K562 (cell line): ENCODE measurements around the gene CCDC106. TPM values are rescaled to one million over a fixed set of nuclear protein-coding genes. Genes with fewer than 3 reads are reported as not detected.

ENCODE experiments used
- ATAC-seq: fragments of 200-7000 bp; cut with Tn5 transposase; 3 replicates; pipeline ENCODE4 v1.9.1; 2020; ENCODE audit warnings: moderate library complexity
- BruUV-seq: library from RNA; stranded (reverse); fragments of 400-500 nt; replicated peaks from 2 replicates; lab custom pipeline; 2021; lab: Mats Ljungman, UMichigan
- CTCF ChIA-PET: fragments of 300-600 bp; formaldehyde crosslinking; extraction: SDS; loops from one replicate; lab custom pipeline; 2021; ENCODE audit warnings: low intra/inter-chr PET ratio; lab: Yijun Ruan, JAX
- POLR2A ChIA-PET: fragments of 300-600, 350-650 bp; sonication (Branson Sonifier 250); formaldehyde crosslinking; extraction: SDS; loops from one replicate; lab custom pipeline; 2021; ENCODE audit warnings: antibody characterized with exemption, inconsistent platforms; lab: Yijun Ruan, JAX
- DNase-seq, 4 experiments: peaks; one replicate each; pipeline versions ENCODE4 v3.0.0 to v3.0.0-alpha.2; 2011 to 2018; ENCODE audit warnings: low spot score in 3 of 4, mixed read lengths in 3 of 4; ENCODE audit errors: extremely low read depth in 1 of 4
- FAIRE-seq: peaks from 2 replicates; lab custom pipeline; 2011; peaks lifted over from hg19 to GRCh38; lab: Jason Lieb, UNC
- H2AFZ ChIP-seq: 2 replicates; pipeline ENCODE4 v1.6.0; 2011; ENCODE audit warnings: low read depth, low read length, control low read depth, inconsistent platforms
- H3K27ac ChIP-seq: fragments of 200-600 bp; 3 replicates; pipeline ENCODE4 v1.8.0; 2011; ENCODE audit warnings: low read depth, mild to moderate bottlenecking, control low read depth, inconsistent platforms, low read length, moderate library complexity, mixed read lengths; ENCODE audit errors: extremely low read depth
- H3K27me3 ChIP-seq, 2 experiments: fragments of 300-600 bp in 1 of 2; 2 replicates in 1 of 2; 3 replicates in 1 of 2; pipeline versions ENCODE4 v1.6.0 to v1.8.0; 2011; ENCODE audit warnings: inconsistent platforms in 2 of 2, low read length in 2 of 2, mild to moderate bottlenecking in 1 of 2, mixed read lengths in 1 of 2, moderate library complexity in 1 of 2; ENCODE audit not compliant: control insufficient read depth in 2 of 2, insufficient read depth in 2 of 2
- H3K36me3 ChIP-seq: fragments of 300-600 bp; 3 replicates; pipeline ENCODE4 v1.8.0; 2011; ENCODE audit warnings: mild to moderate bottlenecking, low read length, inconsistent platforms; ENCODE audit not compliant: control insufficient read depth, insufficient read depth
- H3K4me1 ChIP-seq, 2 experiments: fragments of 200-600 bp in 1 of 2; replicated peaks in 1 of 2; 2 replicates in 1 of 2; 3 replicates in 1 of 2; pipeline versions ENCODE4 v1.5.1 to v1.8.0; 2011; ENCODE audit warnings: inconsistent platforms in 2 of 2, low read length in 2 of 2, mild to moderate bottlenecking in 1 of 2, mixed read lengths in 1 of 2, moderate library complexity in 1 of 2; ENCODE audit not compliant: control insufficient read depth in 2 of 2, insufficient read depth in 2 of 2
- H3K4me2 ChIP-seq: 2 replicates; pipeline ENCODE4 v1.6.1; 2011; ENCODE audit warnings: low read length, control low read depth, inconsistent platforms, mixed read lengths; ENCODE audit not compliant: insufficient read depth
- H3K4me3 ChIP-seq: fragments of 200-600 bp; sonication (generic), shearing (Covaris generic); 2 replicates; pipeline ENCODE4 v1.5.1; 2016; ENCODE audit warnings: control low read depth, inconsistent platforms
- H3K79me2 ChIP-seq: fragments of 200-600 bp; 3 replicates; pipeline ENCODE4 v1.8.0; 2011; ENCODE audit warnings: low read length, inconsistent platforms; ENCODE audit not compliant: control insufficient read depth, insufficient read depth
- H3K9ac ChIP-seq, 2 experiments: 2 replicates each; pipeline versions ENCODE4 v1.6.0 to v1.6.1; 2011; ENCODE audit warnings: low read depth in 2 of 2, low read length in 2 of 2, control low read depth in 1 of 2, inconsistent platforms in 1 of 2, mild to moderate bottlenecking in 1 of 2, mixed read lengths in 1 of 2; ENCODE audit not compliant: insufficient read depth in 1 of 2
- H3K9me1 ChIP-seq: one replicate; pipeline ENCODE4 v1.6.0; 2011; ENCODE audit warnings: inconsistent platforms, mild to moderate bottlenecking, low read length, moderate library complexity; ENCODE audit not compliant: control insufficient read depth, insufficient read depth
- H3K9me3 ChIP-seq: replicated peaks from 2 replicates; pipeline ENCODE4 v1.5.1; 2011; ENCODE audit warnings: low read depth, low read length, inconsistent platforms; ENCODE audit not compliant: control insufficient read depth, insufficient read depth
- H4K20me1 ChIP-seq: replicated peaks from 2 replicates; pipeline ENCODE4 v1.6.1; 2011; ENCODE audit warnings: low read length, inconsistent platforms, mixed read lengths; ENCODE audit not compliant: control insufficient read depth, insufficient read depth
- ARID3A ChIP-seq: IDR thresholded peaks from 2 replicates; pipeline ENCODE4 v1.6.1; 2012; ENCODE audit warnings: low read depth, low read length, improper control_type of control experiment, borderline replicate concordance
- ATF1 ChIP-seq, 2 experiments: fragments of 450-650 bp in 1 of 2; IDR thresholded peaks; 2 replicates each; pipeline ENCODE4 v1.6.1; 2016; ENCODE audit warnings: missing compliant biosample characterization in 1 of 2, missing genetic modification characterization in 1 of 2
- CBX8 ChIP-seq: fragments of 200-600 bp; sonication (generic); IDR thresholded peaks from 2 replicates; pipeline ENCODE4 v1.6.1; 2012; ENCODE audit warnings: borderline replicate concordance, mixed run types, low read depth, mild to moderate bottlenecking, moderate library complexity, mixed read lengths, low read length, control low read depth, inconsistent platforms; ENCODE audit not compliant: poor library complexity, severe bottlenecking; ENCODE audit errors: extremely low read depth
- E2F1 ChIP-seq: sonication (generic); formaldehyde crosslinking; IDR thresholded peaks from 2 replicates; pipeline ENCODE4 v1.8.1; 2023; ENCODE audit warnings: mild to moderate bottlenecking, missing genetic modification reagents, moderate library complexity
- MAX ChIP-seq: sonication (generic); formaldehyde crosslinking; IDR thresholded peaks from 2 replicates; pipeline ENCODE4 v1.9.0; 2022; ENCODE audit warnings: mild to moderate bottlenecking, missing genetic modification reagents
- NFRKB ChIP-seq: fragments of 450-650 bp; IDR thresholded peaks from 2 replicates; pipeline ENCODE4 v1.6.1; 2016; ENCODE audit warnings: low read depth
- SNRNP70 ChIP-seq: fragments of 200-400 bp; formaldehyde crosslinking; optimal IDR thresholded peaks from 2 replicates; pipeline ENCODE3; 2017; ENCODE audit warnings: low read depth, low read length
- TAF1 ChIP-seq: IDR thresholded peaks from 2 replicates; pipeline ENCODE4 v1.6.1; 2011; ENCODE audit warnings: mild to moderate bottlenecking, low read length, moderate library complexity; ENCODE audit not compliant: insufficient read depth, control insufficient read depth, severe bottlenecking; ENCODE audit errors: extremely low read depth
- TAF9B ChIP-seq: fragments of 450-650 bp; IDR thresholded peaks from 2 replicates; pipeline ENCODE4 v1.6.1; 2018; ENCODE audit warnings: mild to moderate bottlenecking; ENCODE audit not compliant: partially characterized antibody
- VEZF1 ChIP-seq: fragments of 200-800 bp; sonication (Bioruptor generic); IDR thresholded peaks from 2 replicates; pipeline ENCODE4 v1.6.1; 2017; ENCODE audit warnings: missing genetic modification characterization, missing compliant biosample characterization
- ZBTB17 ChIP-seq: fragments of 450-650 bp; formaldehyde crosslinking; IDR thresholded peaks from 2 replicates; pipeline ENCODE4 v1.4.0; 2020; ENCODE audit warnings: mild to moderate bottlenecking
- ZKSCAN1 ChIP-seq: fragments of 150-350 bp; IDR thresholded peaks from 2 replicates; pipeline ENCODE4 v1.6.1; 2016; ENCODE audit warnings: low read depth, low read length
- ZNF143 ChIP-seq: sonication (generic); formaldehyde crosslinking; IDR thresholded peaks from 2 replicates; pipeline ENCODE4 v1.9.0; 2022; ENCODE audit warnings: mild to moderate bottlenecking, missing genetic modification reagents
- ZNF639 ChIP-seq, 2 experiments: fragments of 200-800 bp in 1 of 2; sonication (Bioruptor generic) in 1 of 2; sonication (generic) in 1 of 2; formaldehyde crosslinking in 1 of 2; IDR thresholded peaks in 1 of 2; conservative IDR thresholded peaks in 1 of 2; 2 replicates each; pipeline versions ENCODE4 v1.5.0 to v1.6.1; 2016 to 2020; ENCODE audit warnings: missing compliant biosample characterization in 1 of 2, missing genetic modification characterization in 1 of 2, missing genetic modification reagents in 1 of 2
- ZSCAN29 ChIP-seq: fragments of 450-650 bp; IDR thresholded peaks from 2 replicates; pipeline ENCODE4 v1.6.1; 2017
- WGBS: fragments of 100-300 bp; shearing (Covaris generic); methylation state at CpG from one replicate; pipeline ENCODE4 v1.1.6; 2016; ENCODE audit warnings: low coverage, mixed read lengths; ENCODE audit not compliant: insufficient coverage; ENCODE audit errors: missing lambda C conversion rate; 5-methylcytosine and 5-hydroxymethylcytosine counted together
- in situ Hi-C: fragments of 300-500 bp; cut with MboI; formaldehyde crosslinking; loops from 4 replicates; pipeline ENCODE4 v1.15.0; 2018; ENCODE audit warnings: inconsistent platforms, mixed read lengths
- intact Hi-C: fragments of 100-400 bp; cut with micrococcal nuclease; formaldehyde crosslinking; loops from 2 replicates; pipeline ENCODE4 v1.14.2; 2022
- polyA plus RNA-seq, 8 experiments: library from polyadenylated mRNA; depleted of rRNA in 4 of 8; stranded (reverse) in 5 of 8; unstranded in 3 of 8; fragments of >200 nt; fragmentation: Nextera tagmentation in 2 of 8; fragmentation: Illumina TruSeq in 1 of 8; extraction: Ambion mirVana in 2 of 8; extraction: Trizol in 1 of 8; gene quantifications; 2 replicates each; pipeline versions ENCODE4 v1.2.1 to v1.2.3, GENCODE V29; 2011 to 2014; ENCODE audit warnings: inconsistent platforms in 1 of 8, missing spikeins in 1 of 8
- total RNA-seq, 7 experiments: library from RNA; depleted of rRNA in 6 of 7; stranded (reverse); fragments of >200 nt in 6 of 7; fragmentation: Illumina TruSeq in 2 of 7; extraction: Trizol in 2 of 7; gene quantifications; 2 replicates each; pipeline versions ENCODE4 v1.2.1 to v1.2.3, GENCODE V29; 2011 to 2021; ENCODE audit warnings: low replicate concordance in 1 of 7

The CCDC106 gene
- total and polyA plus RNA-seq, 9 of the 15 experiments (the other 6 are each of a cell fraction or from before 2014, with no cell fraction given): 0.10 to 27.5 (median 15.0) TPM; not detected in 1

GRCh38 chr19:55599468-55599841 is 48.6 kb upstream of the CCDC106 start, which contains the start of gene FIZ1:
TSS of gene FIZ1 (minus strand) at chr19:55599517. CDS start at chr19:55597865, 1,652 bp downstream.
- Histone ChIP-seq H3K4me3 (peak within 1 kb of the TSS; percentile 60), H4K20me1 (no peaks in the 10 kb centered on the region), H2AFZ (peak within 1 kb of the TSS; percentile 100), H3K4me1 (peaks cover 24 to 38% of the 10 kb centered on the region in 2 experiments; a peak in 4 of 5 replicates), H3K9me1 (no peaks in the 10 kb centered on the region), H3K9me3 (peaks cover 5% of the 10 kb centered on the region; the same call in 1 of the 2 replicates), H3K4me2 (peak within 1 kb of the TSS; percentile 99), H3K27me3 (no peaks in the 10 kb centered on the region), H3K36me3 (peaks cover 24% of the 10 kb centered on the region; the same call in 2 of the 3 replicates), H3K79me2 (peaks cover 18% of the 10 kb centered on the region), H3K9ac (peak within 1 kb of the TSS; percentile 96 to 99), H3K27ac (peak within 1 kb of the TSS; percentile 100)
- DNase-seq (peak; percentile 72 to 99 (median 83)), FAIRE-seq (peak; percentile 90), ATAC-seq (peak; percentile 90)
- WGBS: under 1% methylated on average over 19 of the region's 23 CpGs
- ChIA-PET POLR2A (interaction anchor here (0.6 to 3.4 kb wide), 18 partner anchors 11 to 515 kb away, joined by 3 to 22 read pairs (median 4); partner anchors contain the start of genes U2AF2 and ZNF579), CTCF (no interaction called here)
- no TSS peak for BruUV-seq
- intact Hi-C loops: no loop called here
- in situ Hi-C loops: no loop called here
- TF ChIP-seq TAF1: peak; percentile 38
- TF ChIP-seq SNRNP70: no peak
- TF ChIP-seq E2F1: no peak
- no peak for TF ChIP-seq ZSCAN29
- no peak for TF ChIP-seq ARID3A
- TF ChIP-seq MAX: peak; percentile 64; the same call in 1 of the 2 replicates
- 0 out of 2 replicates have a peak, but pooled peaks have one; percentile 97 for TF ChIP-seq NFRKB
- TF ChIP-seq ATF1 (CRISPR knock-in tag; IDR thresholded peaks at IDR 0.05): no peak
- peak; percentile 95 for TF ChIP-seq ATF1 (tag; IDR thresholded peaks at IDR 0.05)
- TF ChIP-seq TAF9B: peak; percentile 84
- TF ChIP-seq ZNF639 (CRISPR knock-in tag; conservative IDR thresholded peaks at IDR 0.05 in 1 of 2, IDR thresholded peaks at IDR 0.05 in 1 of 2): peak in 1 of 2 experiments; percentile 89; a peak in 1 of 4 replicates
- no peak for TF ChIP-seq ZBTB17 (CRISPR knock-in tag)
- 0 out of 2 replicates have a peak, but pooled peaks have one; percentile 54 for TF ChIP-seq ZNF143
- TF ChIP-seq ZKSCAN1: peak; percentile 12; the same call in 1 of the 2 replicates
- TF ChIP-seq CBX8: no peak
- TF ChIP-seq VEZF1 (CRISPR knock-in tag): peak; percentile 83
